ENCODE data around the gene PRRT2. TPM values are rescaled to one million over a fixed set of nuclear protein-coding genes. Genes with fewer than 3 reads are reported as not detected.

Gene PRRT2
- total and polyA plus RNA-seq, 10 of the 15 experiments (the other 5 are each of a cell fraction or from before 2014, with no cell fraction given) = 0.08 to 0.49 (median 0.12) TPM; not detected in 4

GRCh38 chr16:29819506-29819905 is 7.5 kb downstream of the PRRT2 start:
- in situ Hi-C loops (cut with MboI) = loop anchor here (5.0 kb wide), 1 partner anchor 217 kb away; no protein-coding TSS in a partner anchor
- ATAC-seq = no peak
- WGBS (ENCODE audit: insufficient coverage, insufficient replicate concordance, low lambda C conversion rate, missing lambda C conversion rate) = 82% methylated on average over 15 of the region's 15 CpGs
- ChIA-PET SMC1A (ENCODE audit: uncharacterized antibody, unreplicated experiment) (interaction anchor here (0.5 to 7.8 kb wide), 4 partner anchors 10 to 128 kb away, joined by 3 to 48 read pairs (median 6); no protein-coding TSS in a partner anchor), RAD21 (ENCODE audit: unreplicated experiment) (interaction anchor here (1.1 to 7.9 kb wide), 5 partner anchors 8 to 65 kb away, joined by 3 to 51 read pairs (median 4); no protein-coding TSS in a partner anchor), CTCF (interaction anchor here (0.9 to 8.3 kb wide), 8 partner anchors 10 to 213 kb away, joined by 3 to 99 read pairs (median 4); partner anchors contain the start of gene KIF22), POLR2A (interaction anchor here (0.6 to 5.5 kb wide), 8 partner anchors 8 to 173 kb away, joined by 4 to 40 read pairs (median 5); partner anchors contain the start of genes C16orf54, MAZ and PRRT2)
- peaks cover 17% of the 10 kb centered on the region for H3K4me1 ChIP-seq (ENCODE audit: control insufficient read depth, insufficient read depth, low read length)
- no peaks in the 10 kb centered on the region for H3K27me3 ChIP-seq (replicated peaks in 1 of 2; ENCODE audit: control insufficient read depth in 2 of 2, insufficient read depth in 2 of 2, low read length in 1 of 2)
- intact Hi-C loops (cut with micrococcal nuclease; ENCODE audit: unreplicated experiment) = loop anchor here (5.0 kb wide), 1 partner anchor 203 kb away; the partner anchor contains the start of gene C16orf92
- no peaks in the 10 kb centered on the region for H3K9me3 ChIP-seq (replicated peaks; ENCODE audit: control insufficient read depth, insufficient read depth, low read length)
- 0 out of 2 replicates have a peak overlapping the region, but pooled peaks have one; percentile 91 for H3K27ac ChIP-seq (ENCODE audit: control insufficient read depth, insufficient read depth)
- no peaks in the 10 kb centered on the region for H4K20me1 ChIP-seq (ENCODE audit: control insufficient read depth, insufficient read depth)
- no peak overlapping the region for H2AFZ ChIP-seq (ENCODE audit: control insufficient read depth, low read depth, low read length)
- H3K9ac ChIP-seq (ENCODE audit: control insufficient read depth, insufficient read depth, low read length) = peak overlapping the region; percentile 91; the same call in 1 of the 2 replicates
- no peak for DNase-seq (ENCODE audit: low read depth, low spot score)
- no TSS peak for BruUV-seq (replicated peaks)
- H3K4me2 ChIP-seq (ENCODE audit: control insufficient read depth, insufficient read depth) = peak overlapping the region; percentile 96
- peaks cover 54% of the 10 kb centered on the region for H3K79me2 ChIP-seq (ENCODE audit: control insufficient read depth, insufficient read depth, low read length)
- H3K36me3 ChIP-seq (ENCODE audit: control insufficient read depth in 2 of 2, insufficient read depth in 2 of 2, low read length in 1 of 2) = peaks cover 0 to 2% of the 10 kb centered on the region in 2 experiments; a peak in 1 of 4 replicates
- peak overlapping the region; percentile 94 for H3K4me3 ChIP-seq
- no peak for FAIRE-seq
- TF ChIP-seq ZNF24 (IDR thresholded peaks at IDR 0.05) = no peak
- no peak for TF ChIP-seq SP1 (IDR thresholded peaks at IDR 0.05; ENCODE audit: low read depth, low read length)
- TF ChIP-seq MXI1 (IDR thresholded peaks at IDR 0.05; ENCODE audit: low read depth, low read length) = no peak
- TF ChIP-seq TBL1XR1 (IDR thresholded peaks at IDR 0.05; ENCODE audit: low read depth, low read length) = no peak
- TF ChIP-seq CHD1 (IDR thresholded peaks at IDR 0.05; ENCODE audit: low read depth, low read length) = no peak
- no peak for TF ChIP-seq CBX5 (IDR thresholded peaks at IDR 0.05; ENCODE audit: low read depth)
- no peak for TF ChIP-seq CREB1 (IDR thresholded peaks at IDR 0.05; ENCODE audit: low read depth)
- no peak for TF ChIP-seq POLR2AphosphoS5 (IDR thresholded peaks at IDR 0.05; ENCODE audit: low read length)
- no peak for TF ChIP-seq SKIL (IDR thresholded peaks at IDR 0.05; ENCODE audit: low read depth, poor library complexity, severe bottlenecking)
- TF ChIP-seq E2F8 (IDR thresholded peaks at IDR 0.05; ENCODE audit: low read depth, partially characterized antibody) = no peak
- TF ChIP-seq E4F1 (IDR thresholded peaks at IDR 0.05; ENCODE audit: borderline replicate concordance, partially characterized antibody) = no peak
- TF ChIP-seq CEBPZ (IDR thresholded peaks at IDR 0.05; ENCODE audit: low read depth, low read length) = no peak

All from GM12878 (cell line).